Right kidney (tissue), 1 donor: ENCODE data around the gene MRPL21.

Experiments
- DNase-seq: peaks from one replicate; pipeline ENCODE4 v3.0.0-alpha.2; 2016

The MRPL21 gene

GRCh38 chr11:68842427-68843051, 61.1 kb downstream of the MRPL21 start:
- DNase-seq = no peak

- peak; percentile 43 for DNase-seq
These were observed 61.8 kb downstream of the MRPL21 start, which contains the start of gene CPT1A for GRCh38 chr11:68841718-68842426. Gene CPT1A, minus strand, starts transcription at chr11:68841916. Its CDS starts 26,442 bp downstream, at chr11:68815474.
